DOHH2 (cell line): ENCODE results near the gene METTL21C.

Experiments
- H3F3A ChIP-seq: fragments of 200-600 bp; sonication (generic), shearing (Covaris generic); 2 replicates; pipeline ENCODE4 v1.6.0; 2016; ENCODE audit warnings: antibody characterized with exemption, mild to moderate bottlenecking; ENCODE audit not compliant: control insufficient read depth, insufficient read depth
- H3K27ac ChIP-seq: fragments of 200-600 bp; sonication (generic); 2 replicates; pipeline ENCODE4 v1.5.1; 2014; ENCODE audit warnings: low read depth, mild to moderate bottlenecking, low read length, moderate library complexity
- H3K27me3 ChIP-seq: fragments of 200-600 bp; sonication (generic); 2 replicates; pipeline ENCODE4 v1.6.1; 2014; ENCODE audit warnings: mild to moderate bottlenecking, low read length, mixed read lengths; ENCODE audit not compliant: control insufficient read depth
- H3K36me3 ChIP-seq: fragments of 200-600 bp; sonication (generic); 2 replicates; pipeline ENCODE4 v1.6.1; 2014; ENCODE audit warnings: mild to moderate bottlenecking, low read length, moderate library complexity, mixed read lengths; ENCODE audit not compliant: control insufficient read depth
- H3K4me1 ChIP-seq: fragments of 200-600 bp; sonication (generic); 2 replicates; pipeline ENCODE4 v1.6.1; 2014; ENCODE audit warnings: mild to moderate bottlenecking, low read length, mixed read lengths; ENCODE audit not compliant: control insufficient read depth
- H3K4me2 ChIP-seq: fragments of 200-600 bp; sonication (generic); 2 replicates; pipeline ENCODE4 v1.6.0; 2014; ENCODE audit warnings: mild to moderate bottlenecking, low read length, moderate library complexity
- H3K4me3 ChIP-seq: fragments of 200-600 bp; sonication (generic); 2 replicates; pipeline ENCODE4 v1.5.1; 2014; ENCODE audit warnings: mild to moderate bottlenecking, low read length, mixed read lengths
- H3K79me2 ChIP-seq: fragments of 200-600 bp; sonication (generic); 2 replicates; pipeline ENCODE4 v1.6.1; 2014; ENCODE audit warnings: mild to moderate bottlenecking, low read length, mixed read lengths; ENCODE audit not compliant: control insufficient read depth
- H3K9me2 ChIP-seq: fragments of 200-600 bp; sonication (generic); replicated peaks from 2 replicates; pipeline ENCODE4 v1.6.1; 2014; ENCODE audit warnings: mild to moderate bottlenecking, low read length, mixed read lengths; ENCODE audit not compliant: control insufficient read depth
- H3K9me3 ChIP-seq: fragments of 200-600 bp; sonication (generic); 2 replicates; pipeline ENCODE4 v1.6.1; 2014; ENCODE audit warnings: antibody characterized with exemption, low read length, mixed read lengths; ENCODE audit not compliant: control insufficient read depth, insufficient read depth
- H4K20me1 ChIP-seq: fragments of 200-600 bp; sonication (generic); 2 replicates; pipeline ENCODE4 v1.6.0; 2014; ENCODE audit warnings: low read depth, mild to moderate bottlenecking, antibody characterized with exemption, low read length, moderate library complexity; ENCODE audit not compliant: control insufficient read depth, insufficient read depth
- EZH2phosphoT487 ChIP-seq: fragments of 200-600 bp; sonication (generic); IDR thresholded peaks from 2 replicates; pipeline ENCODE4 v1.6.1; 2017; ENCODE audit warnings: borderline replicate concordance, mild to moderate bottlenecking, antibody characterized with exemption, low read length, moderate library complexity, mixed read lengths
- TF ChIP-seq, protein P1 (sequence below): fragments of 200-600 bp; sonication (generic); IDR thresholded peaks from one replicate; pipeline ENCODE4 v1.5.1; 2014; ENCODE audit warnings: antibody characterized with exemption, mild to moderate bottlenecking, low read depth, low read length; ENCODE audit not compliant: poor library complexity, severe bottlenecking

METTL21C gene

DNA sequence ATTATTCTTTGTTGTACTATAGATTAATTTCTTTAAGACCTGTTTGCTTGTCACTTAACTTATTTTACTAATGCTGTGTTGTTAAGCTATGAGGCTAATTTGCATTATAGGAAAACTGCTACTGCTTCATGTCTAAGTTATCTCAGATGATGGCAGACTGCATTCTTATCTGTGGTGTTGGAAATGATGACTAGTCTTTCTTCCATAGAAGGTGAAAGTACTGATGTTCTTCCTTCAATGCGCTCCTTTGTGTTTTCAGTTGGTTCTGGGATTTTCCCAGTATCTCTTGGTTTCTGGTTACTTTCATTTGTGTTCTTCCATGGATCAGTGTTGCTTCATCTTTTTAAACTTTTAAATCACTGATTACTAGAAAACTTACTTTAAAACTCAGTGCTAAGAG is 51.2 kb downstream of the METTL21C start:
- no peaks in the 10 kb centered on the region for H3F3A ChIP-seq
- TF ChIP-seq, protein P1, sequence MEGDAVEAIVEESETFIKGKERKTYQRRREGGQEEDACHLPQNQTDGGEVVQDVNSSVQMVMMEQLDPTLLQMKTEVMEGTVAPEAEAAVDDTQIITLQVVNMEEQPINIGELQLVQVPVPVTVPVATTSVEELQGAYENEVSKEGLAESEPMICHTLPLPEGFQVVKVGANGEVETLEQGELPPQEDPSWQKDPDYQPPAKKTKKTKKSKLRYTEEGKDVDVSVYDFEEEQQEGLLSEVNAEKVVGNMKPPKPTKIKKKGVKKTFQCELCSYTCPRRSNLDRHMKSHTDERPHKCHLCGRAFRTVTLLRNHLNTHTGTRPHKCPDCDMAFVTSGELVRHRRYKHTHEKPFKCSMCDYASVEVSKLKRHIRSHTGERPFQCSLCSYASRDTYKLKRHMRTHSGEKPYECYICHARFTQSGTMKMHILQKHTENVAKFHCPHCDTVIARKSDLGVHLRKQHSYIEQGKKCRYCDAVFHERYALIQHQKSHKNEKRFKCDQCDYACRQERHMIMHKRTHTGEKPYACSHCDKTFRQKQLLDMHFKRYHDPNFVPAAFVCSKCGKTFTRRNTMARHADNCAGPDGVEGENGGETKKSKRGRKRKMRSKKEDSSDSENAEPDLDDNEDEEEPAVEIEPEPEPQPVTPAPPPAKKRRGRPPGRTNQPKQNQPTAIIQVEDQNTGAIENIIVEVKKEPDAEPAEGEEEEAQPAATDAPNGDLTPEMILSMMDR = no peak
- TF ChIP-seq EZH2phosphoT487 = no peak
- no peaks in the 10 kb centered on the region for H4K20me1 ChIP-seq
- no peaks in the 10 kb centered on the region for H3K4me1 ChIP-seq
- no peaks in the 10 kb centered on the region for H3K27me3 ChIP-seq
- no peak overlapping the region for H3K27ac ChIP-seq
- H3K79me2 ChIP-seq = no peaks in the 10 kb centered on the region
- H3K36me3 ChIP-seq = peaks cover 94% of the 10 kb centered on the region
- no peaks in the 10 kb centered on the region for H3K9me2 ChIP-seq
- H3K9me3 ChIP-seq = no peaks in the 10 kb centered on the region
- H3K4me3 ChIP-seq = no peak overlapping the region
- no peak overlapping the region for H3K4me2 ChIP-seq

DNA sequence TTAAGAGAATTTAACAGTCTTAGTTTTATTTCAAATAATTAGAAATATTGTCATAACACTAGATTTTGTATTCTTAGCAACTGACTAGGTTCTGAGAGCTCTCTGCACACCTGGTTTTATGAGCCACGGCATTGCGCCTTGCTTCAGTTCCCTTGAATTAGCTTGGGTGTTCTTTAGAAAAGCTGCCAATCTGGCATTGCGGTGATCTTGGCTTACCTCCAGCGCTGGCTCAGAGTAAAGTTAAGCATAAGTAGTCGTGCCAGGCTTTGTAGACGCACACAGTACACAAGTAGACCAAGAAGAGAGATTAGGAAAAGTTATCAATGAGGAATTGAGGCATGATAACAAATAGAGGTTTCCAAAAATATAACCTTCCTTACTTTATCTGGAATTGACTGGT is 52.4 kb downstream of the METTL21C start:
- Histone ChIP-seq H3K4me2 (no peak overlapping the region), H3K4me3 (no peak overlapping the region), H3K27ac (no peak overlapping the region), H3K79me2 (no peaks in the 10 kb centered on the region), H3K9me3 (no peaks in the 10 kb centered on the region), H3K36me3 (peaks cover 94% of the 10 kb centered on the region), H4K20me1 (no peaks in the 10 kb centered on the region), H3K9me2 (no peaks in the 10 kb centered on the region), H3F3A (no peaks in the 10 kb centered on the region), H3K27me3 (no peaks in the 10 kb centered on the region), H3K4me1 (no peaks in the 10 kb centered on the region)
- TF ChIP-seq, protein P1 = no peak
- TF ChIP-seq EZH2phosphoT487 = no peak

DNA sequence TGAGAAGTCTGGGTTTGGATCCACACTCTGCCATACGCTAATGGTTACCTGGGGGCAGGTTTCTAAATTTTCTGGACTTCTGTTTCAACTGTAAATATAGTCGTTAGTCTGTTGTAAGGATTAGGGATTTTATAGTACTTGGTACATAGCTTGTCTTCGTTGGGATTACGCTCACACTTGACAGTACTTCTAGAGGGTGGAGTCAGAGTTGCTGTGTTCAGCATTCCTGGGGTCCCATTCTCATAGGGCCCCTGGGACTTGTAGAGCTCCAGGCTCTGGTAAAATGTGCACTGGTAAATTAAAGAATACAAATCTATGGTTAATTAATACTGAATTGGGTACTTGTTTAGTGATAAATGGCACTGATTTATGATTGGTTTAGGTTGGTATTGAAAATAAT is 52.8 kb downstream of the METTL21C start:
- Histone ChIP-seq H3K9me2 (no peaks in the 10 kb centered on the region), H4K20me1 (no peaks in the 10 kb centered on the region), H3F3A (no peaks in the 10 kb centered on the region), H3K4me1 (no peaks in the 10 kb centered on the region), H3K27ac (no peak overlapping the region), H3K27me3 (no peaks in the 10 kb centered on the region), H3K79me2 (no peaks in the 10 kb centered on the region), H3K4me2 (no peak overlapping the region), H3K9me3 (no peaks in the 10 kb centered on the region), H3K36me3 (peaks cover 94% of the 10 kb centered on the region), H3K4me3 (no peak overlapping the region)
- TF ChIP-seq EZH2phosphoT487 = no peak
- TF ChIP-seq, protein P1 = no peak

DNA sequence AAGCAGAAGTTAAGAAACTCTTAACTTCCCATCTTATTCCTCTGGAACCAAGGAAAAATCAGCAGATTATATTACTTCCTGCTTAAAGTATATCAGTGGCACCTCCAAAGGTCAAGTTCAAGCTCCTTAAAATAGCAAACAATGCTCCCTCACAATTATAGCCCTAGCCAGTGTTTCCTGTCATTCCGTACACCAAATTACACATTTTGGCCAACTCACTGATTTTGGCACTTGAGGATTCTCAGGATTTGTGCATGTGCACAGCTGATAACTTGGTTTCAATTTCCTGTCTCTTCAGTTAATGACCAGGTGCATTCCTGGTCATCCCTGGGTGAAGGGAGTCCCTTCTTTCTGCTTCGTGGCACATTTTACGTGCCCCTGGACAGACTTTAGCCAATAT is 56.1 kb downstream of the METTL21C start:
- Histone ChIP-seq H3K9me2 (no peaks in the 10 kb centered on the region), H3K27me3 (no peaks in the 10 kb centered on the region), H3K9me3 (no peaks in the 10 kb centered on the region), H3F3A (no peaks in the 10 kb centered on the region), H3K36me3 (peaks cover 93% of the 10 kb centered on the region), H3K4me3 (no peak overlapping the region), H4K20me1 (no peaks in the 10 kb centered on the region), H3K4me1 (no peaks in the 10 kb centered on the region), H3K79me2 (no peaks in the 10 kb centered on the region), H3K27ac (no peak overlapping the region), H3K4me2 (no peak overlapping the region)
- TF ChIP-seq, protein P1 = no peak
